H1 (cell line): Measurements from ENCODE around the gene GPRIN3. TPM values are rescaled to one million over a fixed set of nuclear protein-coding genes. Genes with fewer than 3 reads are reported as not detected.

Source experiments
- CTCF ChIA-PET: fragments of 300-600 bp; sonication (Branson Sonifier 250); formaldehyde crosslinking; loops from one replicate; lab custom pipeline; 2021; ENCODE audit not compliant: partially characterized antibody; lab: Charles Lee
- POLR2A ChIA-PET: fragments of 300-600 bp; sonication (Branson Sonifier 250); formaldehyde crosslinking; loops from one replicate; lab custom pipeline; 2021; ENCODE audit warnings: inconsistent platforms; ENCODE audit not compliant: partially characterized antibody; lab: Charles Lee
- DNase-seq, 2 experiments: peaks; one replicate each; pipeline versions ENCODE4 v3.0.0 to v3.0.0-alpha.2; 2010 to 2022; ENCODE audit warnings: low spot score in 2 of 2, low read depth in 1 of 2, mixed read lengths in 1 of 2
- FAIRE-seq: peaks from 2 replicates; lab custom pipeline; 2011; peaks lifted over from hg19 to GRCh38; lab: Jason Lieb, UNC
- H2AFZ ChIP-seq: 2 replicates; pipeline ENCODE4 v1.8.1; 2012; ENCODE audit warnings: low read length, inconsistent platforms
- H2AK5ac ChIP-seq: 2 replicates; pipeline ENCODE4 v1.6.1; 2013; ENCODE audit warnings: low read depth, low read length
- H2BK120ac ChIP-seq: replicated peaks from 2 replicates; pipeline ENCODE3; 2013; ENCODE audit warnings: low read depth, low read length, inconsistent platforms
- H2BK12ac ChIP-seq: 2 replicates; pipeline ENCODE4 v1.6.1; 2013; ENCODE audit warnings: low read depth, low read length
- H2BK15ac ChIP-seq: 2 replicates; pipeline ENCODE4 v1.6.1; 2013; ENCODE audit warnings: low read length
- H2BK20ac ChIP-seq: 2 replicates; pipeline ENCODE4 v1.6.1; 2013; ENCODE audit warnings: low read length
- H2BK5ac ChIP-seq: 2 replicates; pipeline ENCODE4 v1.6.1; 2013; ENCODE audit warnings: low read depth, low read length
- H3K14ac ChIP-seq: 2 replicates; pipeline ENCODE4 v1.6.1; 2013; ENCODE audit warnings: inconsistent platforms; ENCODE audit not compliant: insufficient read length
- H3K18ac ChIP-seq: 2 replicates; pipeline ENCODE4 v1.6.1; 2013; ENCODE audit warnings: low read length; ENCODE audit errors: extremely low read depth
- H3K23ac ChIP-seq: 2 replicates; pipeline ENCODE4 v1.6.1; 2013; ENCODE audit warnings: inconsistent platforms; ENCODE audit not compliant: insufficient read length
- H3K23me2 ChIP-seq: 2 replicates; pipeline ENCODE4 v1.6.1; 2013; ENCODE audit warnings: low read depth, low read length
- H3K27ac ChIP-seq: 2 replicates; pipeline ENCODE4 v1.6.1; 2011; ENCODE audit warnings: low read depth, low read length, inconsistent platforms
- H3K27me3 ChIP-seq, 4 experiments: replicated peaks in 1 of 4; 1 replicate in 1 of 4; 2 replicates in 3 of 4; pipeline versions ENCODE4 v1.6.1 to v1.8.1; 2011 to 2013; ENCODE audit warnings: low read length in 3 of 4, mild to moderate bottlenecking in 3 of 4, inconsistent platforms in 2 of 4, mixed read lengths in 2 of 4, moderate library complexity in 1 of 4; ENCODE audit not compliant: control insufficient read depth in 3 of 4, insufficient read depth in 3 of 4; ENCODE audit errors: extremely low read depth in 1 of 4
- H3K36me3 ChIP-seq, 4 experiments: 2 replicates each; pipeline versions ENCODE4 v1.6.1 to v1.8.1; 2011 to 2013; ENCODE audit warnings: mild to moderate bottlenecking in 4 of 4, low read length in 3 of 4, moderate library complexity in 2 of 4, control low read depth in 1 of 4, inconsistent platforms in 1 of 4; ENCODE audit not compliant: insufficient read depth in 4 of 4, control insufficient read depth in 2 of 4
- H3K4ac ChIP-seq: replicated peaks from 2 replicates; pipeline ENCODE3; 2013; ENCODE audit warnings: low read length, low read depth, mixed read lengths, inconsistent platforms; ENCODE audit not compliant: insufficient read length
- H3K4me1 ChIP-seq, 4 experiments: replicated peaks in 1 of 4; 1 replicate in 1 of 4; 2 replicates in 3 of 4; pipeline versions ENCODE4 v1.6.1 to v1.8.1; 2011 to 2013; ENCODE audit warnings: low read length in 3 of 4, inconsistent platforms in 2 of 4, mixed read lengths in 1 of 4; ENCODE audit not compliant: insufficient read depth in 4 of 4, control insufficient read depth in 3 of 4
- H3K4me2 ChIP-seq, 2 experiments: 2 replicates each; pipeline versions ENCODE4 v1.6.1 to v1.8.1; 2011 to 2013; ENCODE audit warnings: low read depth in 2 of 2, low read length in 2 of 2, control low read depth in 1 of 2, inconsistent platforms in 1 of 2, mild to moderate bottlenecking in 1 of 2; ENCODE audit not compliant: insufficient read depth in 1 of 2
- H3K4me3 ChIP-seq, 4 experiments: fragments of 200-600, 300-600 bp in 1 of 4; sonication (generic), shearing (Covaris generic), sonication (Bioruptor Twin) in 1 of 4; 2 replicates each; pipeline versions ENCODE4 v1.5.1 to v1.8.1; 2011 to 2016; ENCODE audit warnings: low read length in 4 of 4, low read depth in 3 of 4, control low read depth in 2 of 4, inconsistent platforms in 2 of 4, mild to moderate bottlenecking in 2 of 4, mixed read lengths in 1 of 4, moderate library complexity in 1 of 4; ENCODE audit not compliant: insufficient read depth in 2 of 4; ENCODE audit errors: extremely low read depth in 1 of 4
- H3K56ac ChIP-seq: replicated peaks from 2 replicates; pipeline ENCODE3; 2013; ENCODE audit warnings: low read depth, mild to moderate bottlenecking, mixed read lengths, low read length, inconsistent platforms; ENCODE audit not compliant: insufficient read length
- H3K79me1 ChIP-seq: 2 replicates; pipeline ENCODE4 v1.6.1; 2013; ENCODE audit warnings: low read depth, low read length, control low read depth
- H3K79me2 ChIP-seq, 2 experiments: 2 replicates each; pipeline versions ENCODE4 v1.6.1 to v1.8.1; 2012 to 2013; ENCODE audit warnings: low read length in 2 of 2, mild to moderate bottlenecking in 2 of 2, inconsistent platforms in 1 of 2; ENCODE audit not compliant: insufficient read depth in 2 of 2, control insufficient read depth in 1 of 2
- H3K9ac ChIP-seq, 4 experiments: replicated peaks in 1 of 4; 1 replicate in 1 of 4; 2 replicates in 3 of 4; pipeline versions ENCODE4 v1.6.1 to v1.8.1; 2011 to 2013; ENCODE audit warnings: low read depth in 3 of 4, low read length in 3 of 4, control low read depth in 2 of 4, mild to moderate bottlenecking in 2 of 4, moderate library complexity in 2 of 4, inconsistent platforms in 1 of 4; ENCODE audit errors: extremely low read depth in 1 of 4
- H3K9me3 ChIP-seq, 2 experiments: 2 replicates each; pipeline versions ENCODE4 v1.6.1 to v1.8.1; 2012 to 2013; ENCODE audit warnings: mild to moderate bottlenecking in 2 of 2, moderate library complexity in 2 of 2, control low read depth in 1 of 2, inconsistent platforms in 1 of 2, low read depth in 1 of 2, low read length in 1 of 2, mixed read lengths in 1 of 2; ENCODE audit not compliant: insufficient read depth in 2 of 2
- H4K20me1 ChIP-seq, 2 experiments: replicated peaks in 1 of 2; 2 replicates each; pipeline versions ENCODE3 to v1.8.1; 2011 to 2013; ENCODE audit warnings: inconsistent platforms in 2 of 2, low read length in 2 of 2, mild to moderate bottlenecking in 1 of 2; ENCODE audit not compliant: insufficient read depth in 2 of 2, control insufficient read depth in 1 of 2
- H4K5ac ChIP-seq: 2 replicates; pipeline ENCODE4 v1.6.1; 2013; ENCODE audit warnings: low read length, low read depth, mixed read lengths, inconsistent platforms; ENCODE audit not compliant: insufficient read length
- H4K8ac ChIP-seq: 2 replicates; pipeline ENCODE4 v1.8.0; 2013; ENCODE audit warnings: mild to moderate bottlenecking, moderate library complexity, low read length, inconsistent platforms; ENCODE audit not compliant: insufficient read depth; ENCODE audit errors: extremely low read depth
- H4K91ac ChIP-seq: replicated peaks from 2 replicates; pipeline ENCODE3; 2013; ENCODE audit warnings: low read length, mixed read lengths, inconsistent platforms; ENCODE audit not compliant: insufficient read length
- ATF3 ChIP-seq: IDR thresholded peaks from 2 replicates; pipeline ENCODE4 v1.6.1; 2011; ENCODE audit warnings: low read depth, mild to moderate bottlenecking, low read length; ENCODE audit not compliant: insufficient read depth
- CTBP2 ChIP-seq: IDR thresholded peaks from 2 replicates; pipeline ENCODE4 v1.7.0; 2011; ENCODE audit warnings: borderline replicate concordance, mild to moderate bottlenecking, moderate library complexity, mixed read lengths, low read length; ENCODE audit not compliant: insufficient read depth, insufficient read length
- CTCF ChIP-seq, 3 experiments: IDR thresholded peaks; 1 replicate in 2 of 3; 2 replicates in 1 of 3; pipeline versions ENCODE4 v1.5.1 to v1.6.1; 2011; ENCODE audit warnings: low read length in 3 of 3, mild to moderate bottlenecking in 3 of 3, inconsistent platforms in 2 of 3, low read depth in 1 of 3, moderate library complexity in 1 of 3; ENCODE audit not compliant: insufficient read depth in 1 of 3; ENCODE audit errors: control extremely low read depth in 1 of 3
- GABPA ChIP-seq: IDR thresholded peaks from 2 replicates; pipeline ENCODE4 v1.6.1; 2011; ENCODE audit warnings: mild to moderate bottlenecking, low read length, moderate library complexity, borderline replicate concordance; ENCODE audit not compliant: insufficient read depth
- RAD21 ChIP-seq, 2 experiments: IDR thresholded peaks in 1 of 2; conservative IDR thresholded peaks in 1 of 2; 2 replicates each; pipeline ENCODE4 v1.6.1; 2011; ENCODE audit warnings: low read depth in 2 of 2, low read length in 2 of 2, improper control_type of control experiment in 1 of 2, inconsistent platforms in 1 of 2, mild to moderate bottlenecking in 1 of 2, moderate library complexity in 1 of 2
- TAF1 ChIP-seq: IDR thresholded peaks from 2 replicates; pipeline ENCODE4 v1.6.1; 2011; ENCODE audit warnings: mild to moderate bottlenecking, low read depth, low read length
- ZNF274 ChIP-seq: IDR thresholded peaks from 2 replicates; pipeline ENCODE4 v1.7.0; 2012; ENCODE audit warnings: low read length, borderline replicate concordance; ENCODE audit errors: extremely low read depth
- polyA plus RNA-seq, 7 experiments: library from polyadenylated mRNA; depleted of rRNA in 3 of 7; stranded (reverse) in 5 of 7; unstranded in 2 of 7; fragments of >200 nt in 5 of 7; fragments of 200-250 nt in 2 of 7; gene quantifications; 1 replicate in 5 of 7; 2 replicates in 1 of 7; 4 replicates in 1 of 7; pipeline versions ENCODE4 v1.2.1 to v1.2.3, GENCODE V29; 2011 to 2013; ENCODE audit warnings: missing spikeins in 2 of 7, mixed read lengths in 2 of 7
- total RNA-seq: library from RNA; stranded (reverse); fragmentation: NEBNext Ultra II Directional; extraction: Animal tissue kit (Norgen Biotek cat#: 25700); gene quantifications from 2 replicates; pipeline ENCODE4 v1.2.1, GENCODE V29; 2021

GPRIN3 gene
- total and polyA plus RNA-seq, 2 of the 8 experiments (the other 6 are each of a cell fraction or from before 2014, with no cell fraction given), result 0.17 to 1.4 TPM

- Histone ChIP-seq H3K27me3 (no peaks in the 10 kb centered on the region), H4K91ac (no peak overlapping the region), H3K9ac (no peak overlapping the region), H3K79me2 (no peaks in the 10 kb centered on the region), H3K9me3 (no peaks in the 10 kb centered on the region), H2AFZ (no peak overlapping the region), H3K4me2 (no peak overlapping the region), H3K18ac (no peak overlapping the region), H4K20me1 (no peaks in the 10 kb centered on the region), H2BK15ac (no peak overlapping the region), H3K4me1 (no peaks in the 10 kb centered on the region; a peak in 1 of 7 replicates), H4K8ac (no peak overlapping the region), H4K5ac (no peak overlapping the region), H2BK12ac (no peak overlapping the region), H2BK120ac (no peak overlapping the region), H3K14ac (no peak overlapping the region), H2AK5ac (no peak overlapping the region), H3K23me2 (no peaks in the 10 kb centered on the region; the same call in 1 of the 2 replicates), H3K56ac (no peak overlapping the region), H2BK5ac (no peak overlapping the region), H3K23ac (no peak overlapping the region), H3K36me3 (no peaks in the 10 kb centered on the region), H2BK20ac (no peak overlapping the region), H3K27ac (no peak overlapping the region), H3K79me1 (no peaks in the 10 kb centered on the region), H3K4me3 (no peak overlapping the region), H3K4ac (no peak overlapping the region)
- POLR2A ChIA-PET, result no interaction called here
- DNase-seq (no peak), FAIRE-seq (no peak)
- TF ChIP-seq ATF3 (no peak), GABPA (no peak), ZNF274 (no peak), CTBP2 (no peak), RAD21 (IDR thresholded peaks at IDR 0.05 in 1 of 2, conservative IDR thresholded peaks at IDR 0.05 in 1 of 2; ENCODE audit: low read depth in 2 of 2, low read length in 2 of 2) (no peak), CTCF (IDR thresholded peaks at IDR 0.05; ENCODE audit: control extremely low read depth in 1 of 3, insufficient read depth in 1 of 3, low read depth in 1 of 3, low read length in 3 of 3) (no peak), TAF1 (no peak)
- CTCF ChIA-PET, result interaction anchor here (1.0 to 2.7 kb wide), 6 partner anchors 9 to 187 kb away, joined by 3 to 8 read pairs (median 4); no protein-coding TSS in a partner anchor
Observed at GRCh38 chr4:89251396-89251795, 56.2 kb downstream of the GPRIN3 start.
